ENCODE measurements around the gene ARHGEF7. TPM values are rescaled to one million over a fixed set of nuclear protein-coding genes. Genes with fewer than 3 reads are reported as not detected.

Gene ARHGEF7
- total RNA-seq, 1 experiment from 2014 or later, result 47.3 TPM

DNA sequence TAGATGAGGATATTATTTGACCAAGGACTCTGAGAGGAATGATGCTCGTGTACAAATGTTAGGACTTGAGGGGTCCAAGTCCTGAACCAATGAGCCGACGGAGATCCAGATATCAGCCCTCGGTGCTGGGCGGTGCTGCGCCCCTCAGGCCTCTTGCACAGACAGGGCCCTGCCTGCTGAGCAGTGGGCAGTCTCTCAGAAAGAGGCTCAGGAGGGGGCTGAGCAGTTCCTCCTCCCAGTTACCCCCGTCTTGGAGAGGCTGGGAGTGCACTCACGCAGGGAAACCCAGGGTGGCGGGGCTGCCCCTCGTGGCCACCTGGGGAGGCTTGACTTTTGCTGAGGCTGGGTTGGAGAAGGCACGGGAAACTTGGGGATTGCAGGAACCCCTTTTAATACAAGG is 223.7 kb downstream of the ARHGEF7 start:
- no peak for DNase-seq (ENCODE audit: low spot score)
- no peak for TF ChIP-seq MLX (CRISPR knock-in tag; IDR thresholded peaks at IDR 0.05)
- no peak for TF ChIP-seq IRF1 (CRISPR knock-in tag; IDR thresholded peaks at IDR 0.05)
- no peak for TF ChIP-seq ZSCAN18 (CRISPR knock-in tag; IDR thresholded peaks at IDR 0.05)
- Mint-ChIP-seq H3K9me3 (peaks cover 7% of the 10 kb centered on the region), H3K36me3 (no peaks in the 10 kb centered on the region), H3K27ac (no peak overlapping the region), H3K4me3 (no peak overlapping the region), H3K4me1 (no peaks in the 10 kb centered on the region; the same call in 1 of the 2 replicates), H3K27me3 (ENCODE audit: low read depth) (no peaks in the 10 kb centered on the region)
- POLR2A ChIA-PET, result no interaction called here
- CTCF ChIA-PET, result no interaction called here
- ATAC-seq, result no peak

DNA sequence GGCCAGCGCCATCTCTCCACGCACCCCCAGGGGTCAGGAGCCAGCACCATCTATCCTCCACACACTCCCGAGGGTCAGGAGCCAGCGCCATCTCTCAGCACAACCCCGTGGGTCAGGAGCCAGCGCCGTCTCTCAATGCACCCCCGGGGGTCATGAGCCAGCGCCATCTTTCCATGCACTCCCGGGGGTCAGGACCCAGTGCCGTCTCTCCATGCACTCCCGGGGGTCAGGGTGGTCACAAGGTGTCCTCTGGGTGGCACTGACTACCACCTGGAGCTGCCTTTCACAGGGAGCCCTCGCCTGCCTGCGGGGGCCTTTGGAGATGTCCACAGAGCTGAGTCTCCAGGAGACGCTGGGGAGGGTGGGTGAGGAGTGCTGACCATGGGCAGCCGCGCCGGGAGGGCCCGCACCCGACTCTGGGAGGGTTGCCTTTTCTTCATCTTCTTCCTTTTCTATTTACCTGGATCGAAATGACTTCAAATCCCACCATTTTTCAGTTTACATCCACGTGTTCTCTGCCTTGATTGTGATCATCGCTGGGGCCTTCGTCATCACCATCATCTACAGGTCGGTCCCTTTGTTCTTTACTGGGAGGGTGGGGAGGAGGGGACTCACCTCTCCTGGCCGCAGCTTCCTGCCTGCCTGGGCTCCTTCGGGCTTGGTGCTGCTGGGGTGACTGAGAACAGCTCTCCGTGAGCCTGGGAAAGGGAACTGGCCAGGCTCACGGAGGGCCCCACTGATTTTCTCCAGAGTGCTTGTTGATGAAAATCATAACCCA is 224.4 kb downstream of the ARHGEF7 start:
- no peaks in the 10 kb centered on the region for H3K36me3 Mint-ChIP-seq
- ChIA-PET POLR2A (no interaction called here), CTCF (interaction anchor here (0.8 kb wide), 1 partner anchor 90 kb away, joined by 3 read pairs; no protein-coding TSS in a partner anchor)
- ATAC-seq (no peak), DNase-seq (ENCODE audit: low spot score) (no peak)
- H3K4me3 Mint-ChIP-seq, result no peak overlapping the region
- no peak overlapping the region for H3K27ac Mint-ChIP-seq
- TF ChIP-seq PRRX2 (CRISPR knock-in tag; IDR thresholded peaks at IDR 0.05), result no peak
- TF ChIP-seq, protein P1, sequence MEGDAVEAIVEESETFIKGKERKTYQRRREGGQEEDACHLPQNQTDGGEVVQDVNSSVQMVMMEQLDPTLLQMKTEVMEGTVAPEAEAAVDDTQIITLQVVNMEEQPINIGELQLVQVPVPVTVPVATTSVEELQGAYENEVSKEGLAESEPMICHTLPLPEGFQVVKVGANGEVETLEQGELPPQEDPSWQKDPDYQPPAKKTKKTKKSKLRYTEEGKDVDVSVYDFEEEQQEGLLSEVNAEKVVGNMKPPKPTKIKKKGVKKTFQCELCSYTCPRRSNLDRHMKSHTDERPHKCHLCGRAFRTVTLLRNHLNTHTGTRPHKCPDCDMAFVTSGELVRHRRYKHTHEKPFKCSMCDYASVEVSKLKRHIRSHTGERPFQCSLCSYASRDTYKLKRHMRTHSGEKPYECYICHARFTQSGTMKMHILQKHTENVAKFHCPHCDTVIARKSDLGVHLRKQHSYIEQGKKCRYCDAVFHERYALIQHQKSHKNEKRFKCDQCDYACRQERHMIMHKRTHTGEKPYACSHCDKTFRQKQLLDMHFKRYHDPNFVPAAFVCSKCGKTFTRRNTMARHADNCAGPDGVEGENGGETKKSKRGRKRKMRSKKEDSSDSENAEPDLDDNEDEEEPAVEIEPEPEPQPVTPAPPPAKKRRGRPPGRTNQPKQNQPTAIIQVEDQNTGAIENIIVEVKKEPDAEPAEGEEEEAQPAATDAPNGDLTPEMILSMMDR (IDR thresholded peaks at IDR 0.05), result no peak
- TF ChIP-seq ATF1 (CRISPR knock-in tag; IDR thresholded peaks at IDR 0.05), result no peak
- TF ChIP-seq NR1H2 (CRISPR knock-in tag; IDR thresholded peaks at IDR 0.05), result no peak
- TF ChIP-seq CREM (CRISPR knock-in tag; IDR thresholded peaks at IDR 0.05), result no peak
- no peak for TF ChIP-seq CDX4 (CRISPR knock-in tag; IDR thresholded peaks at IDR 0.05; ENCODE audit: borderline replicate concordance)
- TF ChIP-seq, protein P2, sequence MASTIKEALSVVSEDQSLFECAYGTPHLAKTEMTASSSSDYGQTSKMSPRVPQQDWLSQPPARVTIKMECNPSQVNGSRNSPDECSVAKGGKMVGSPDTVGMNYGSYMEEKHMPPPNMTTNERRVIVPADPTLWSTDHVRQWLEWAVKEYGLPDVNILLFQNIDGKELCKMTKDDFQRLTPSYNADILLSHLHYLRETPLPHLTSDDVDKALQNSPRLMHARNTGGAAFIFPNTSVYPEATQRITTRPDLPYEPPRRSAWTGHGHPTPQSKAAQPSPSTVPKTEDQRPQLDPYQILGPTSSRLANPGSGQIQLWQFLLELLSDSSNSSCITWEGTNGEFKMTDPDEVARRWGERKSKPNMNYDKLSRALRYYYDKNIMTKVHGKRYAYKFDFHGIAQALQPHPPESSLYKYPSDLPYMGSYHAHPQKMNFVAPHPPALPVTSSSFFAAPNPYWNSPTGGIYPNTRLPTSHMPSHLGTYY (CRISPR knock-in tag; IDR thresholded peaks at IDR 0.05), result no peak
- no peak for TF ChIP-seq NR2C2 (CRISPR knock-in tag; IDR thresholded peaks at IDR 0.05)
- TF ChIP-seq FOXP4 (CRISPR knock-in tag; IDR thresholded peaks at IDR 0.05), result no peak
- TF ChIP-seq TEAD4 (CRISPR knock-in tag; IDR thresholded peaks at IDR 0.05), result no peak
- TF ChIP-seq SP1 (CRISPR knock-in tag; conservative IDR thresholded peaks at IDR 0.05), result no peak
- TF ChIP-seq NFE2L1 (CRISPR knock-in tag; IDR thresholded peaks at IDR 0.05), result no peak
- TF ChIP-seq HMGA2 (CRISPR knock-in tag; IDR thresholded peaks at IDR 0.05), result no peak
- no peak for TF ChIP-seq KAT7 (CRISPR knock-in tag; IDR thresholded peaks at IDR 0.05; ENCODE audit: borderline replicate concordance)
- no peak for TF ChIP-seq USF1 (CRISPR knock-in tag; IDR thresholded peaks at IDR 0.05)
- H3K4me1 Mint-ChIP-seq, result peaks cover 5% of the 10 kb centered on the region
- H3K9me3 Mint-ChIP-seq, result no peaks in the 10 kb centered on the region
- no peaks in the 10 kb centered on the region for H3K27me3 Mint-ChIP-seq (ENCODE audit: low read depth)
